ENCODE measurements around the gene DDC. TPM values are rescaled to one million over a fixed set of nuclear protein-coding genes. Genes with fewer than 3 reads are reported as not detected.

Gene DDC
- total and polyA plus RNA-seq, 4 donors = 27.2 to 74.9 (median 58.6) TPM

DNA sequence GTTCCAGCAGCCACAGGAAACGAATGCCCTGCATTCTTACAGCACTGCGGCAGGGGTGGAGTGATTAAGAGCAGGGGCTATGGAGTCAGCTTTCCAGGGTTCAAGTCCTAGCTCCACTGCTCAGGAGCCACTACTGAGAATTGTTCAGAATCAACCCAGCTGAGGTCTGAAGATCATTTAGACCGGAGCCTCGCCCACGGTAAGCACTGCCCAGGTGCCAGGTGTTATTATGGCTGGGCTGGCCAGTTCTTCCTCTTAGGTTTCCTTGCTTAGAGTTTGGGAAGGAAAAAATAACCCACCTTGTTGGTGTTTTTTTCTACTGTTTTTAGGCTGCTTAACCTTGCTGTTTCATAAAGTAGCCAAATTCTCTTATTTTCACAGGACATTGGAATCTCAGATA, 110.2 kb downstream of the DDC start:
- WGBS = 69% methylated on average over 5 of the region's 5 CpGs
- H3K9me3 ChIP-seq (ENCODE audit: control insufficient read depth in 4 of 4, low read length in 3 of 4) = no peaks in the 10 kb centered on the region
- H3K36me3 ChIP-seq (ENCODE audit: control insufficient read depth in 4 of 4, insufficient read depth in 3 of 4, low read depth in 1 of 4, low read length in 3 of 4) = no peaks in the 10 kb centered on the region
- no peak for DNase-seq (ENCODE audit: low spot score)
- TF ChIP-seq, protein P1, sequence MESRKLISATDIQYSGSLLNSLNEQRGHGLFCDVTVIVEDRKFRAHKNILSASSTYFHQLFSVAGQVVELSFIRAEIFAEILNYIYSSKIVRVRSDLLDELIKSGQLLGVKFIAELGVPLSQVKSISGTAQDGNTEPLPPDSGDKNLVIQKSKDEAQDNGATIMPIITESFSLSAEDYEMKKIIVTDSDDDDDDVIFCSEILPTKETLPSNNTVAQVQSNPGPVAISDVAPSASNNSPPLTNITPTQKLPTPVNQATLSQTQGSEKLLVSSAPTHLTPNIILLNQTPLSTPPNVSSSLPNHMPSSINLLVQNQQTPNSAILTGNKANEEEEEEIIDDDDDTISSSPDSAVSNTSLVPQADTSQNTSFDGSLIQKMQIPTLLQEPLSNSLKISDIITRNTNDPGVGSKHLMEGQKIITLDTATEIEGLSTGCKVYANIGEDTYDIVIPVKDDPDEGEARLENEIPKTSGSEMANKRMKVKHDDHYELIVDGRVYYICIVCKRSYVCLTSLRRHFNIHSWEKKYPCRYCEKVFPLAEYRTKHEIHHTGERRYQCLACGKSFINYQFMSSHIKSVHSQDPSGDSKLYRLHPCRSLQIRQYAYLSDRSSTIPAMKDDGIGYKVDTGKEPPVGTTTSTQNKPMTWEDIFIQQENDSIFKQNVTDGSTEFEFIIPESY (IDR thresholded peaks at IDR 0.05) = no peak
- TF ChIP-seq GABPA (IDR thresholded peaks at IDR 0.05 in 1 of 2, conservative IDR thresholded peaks at IDR 0.05 in 1 of 2) = no peak
- no peak for TF ChIP-seq SP1 (IDR thresholded peaks at IDR 0.05)
- TF ChIP-seq, protein P2, sequence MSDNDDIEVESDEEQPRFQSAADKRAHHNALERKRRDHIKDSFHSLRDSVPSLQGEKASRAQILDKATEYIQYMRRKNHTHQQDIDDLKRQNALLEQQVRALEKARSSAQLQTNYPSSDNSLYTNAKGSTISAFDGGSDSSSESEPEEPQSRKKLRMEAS (IDR thresholded peaks at IDR 0.05) = no peak
- no peak for TF ChIP-seq RAD21 (IDR thresholded peaks at IDR 0.05)
- no peak for TF ChIP-seq REST (IDR thresholded peaks at IDR 0.05)
- no peak for TF ChIP-seq HNF4G (IDR thresholded peaks at IDR 0.05)
- TF ChIP-seq RXRA (IDR thresholded peaks at IDR 0.05) = no peak
- no peak for TF ChIP-seq HNF4A (conservative IDR thresholded peaks at IDR 0.05)
- TF ChIP-seq JUND (IDR thresholded peaks at IDR 0.05) = no peak
- no peak for TF ChIP-seq TAF1 (conservative IDR thresholded peaks at IDR 0.05)
- H3K4me1 ChIP-seq (ENCODE audit: control insufficient read depth in 4 of 4, insufficient read depth in 4 of 4, low read length in 3 of 4) = peaks cover 8 to 26% (median 17%) of the 10 kb centered on the region in 4 donors
- H3K9ac ChIP-seq (ENCODE audit: low read depth in 1 of 2, low read length in 2 of 2) = no peak overlapping the region
- H3K27me3 ChIP-seq (ENCODE audit: control insufficient read depth in 4 of 4, insufficient read depth in 4 of 4, low read length in 3 of 4) = no peaks in the 10 kb centered on the region
- H3K27ac ChIP-seq (ENCODE audit: low read depth in 1 of 2, low read length in 2 of 2) = no peak overlapping the region
- no peak overlapping the region for H3K4me3 ChIP-seq (ENCODE audit: low read depth in 1 of 3, low read length in 3 of 3)

DNA sequence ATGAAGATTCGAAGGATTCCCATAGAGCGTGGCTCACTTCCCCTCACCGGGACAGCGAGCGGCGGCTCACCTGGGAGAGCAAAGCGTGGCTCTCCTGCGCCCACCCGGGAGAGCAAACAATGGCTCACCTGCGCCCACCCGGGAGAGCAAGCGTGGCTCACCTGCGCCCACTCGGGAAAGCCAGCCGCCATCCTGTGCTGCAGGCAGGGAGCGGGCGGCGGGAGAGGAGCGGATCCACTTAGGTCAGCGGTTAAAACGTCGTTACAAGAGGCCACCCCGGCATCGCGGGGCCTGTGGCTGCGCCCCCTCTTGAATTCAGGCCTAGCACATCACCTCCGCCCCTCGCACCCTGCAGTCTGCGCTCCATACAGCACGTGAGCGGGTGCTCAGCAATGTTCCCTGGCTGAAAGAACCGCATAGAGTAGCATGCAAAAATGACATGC, 114.6 kb downstream of the DDC start:
- H3K9me3 ChIP-seq (ENCODE audit: control insufficient read depth in 4 of 4, low read length in 3 of 4) = no peaks in the 10 kb centered on the region
- peak overlapping the region; percentile 69 to 92 (median 78) for H3K4me3 ChIP-seq (ENCODE audit: low read depth in 1 of 3, low read length in 3 of 3)
- peak; percentile 50 for DNase-seq (ENCODE audit: low spot score)
- H3K27ac ChIP-seq (ENCODE audit: low read depth in 1 of 2, low read length in 2 of 2) = peak overlapping the region; percentile 63 to 74
- peak overlapping the region; percentile 25 to 41 for H3K9ac ChIP-seq (ENCODE audit: low read depth in 1 of 2, low read length in 2 of 2)
- peaks cover 0 to 13% (median 7%) of the 10 kb centered on the region in 4 donors for H3K36me3 ChIP-seq (ENCODE audit: control insufficient read depth in 4 of 4, insufficient read depth in 3 of 4, low read depth in 1 of 4, low read length in 3 of 4)
- H3K4me1 ChIP-seq (ENCODE audit: control insufficient read depth in 4 of 4, insufficient read depth in 4 of 4, low read length in 3 of 4) = peaks cover 3 to 24% (median 13%) of the 10 kb centered on the region in 4 donors
- H3K27me3 ChIP-seq (ENCODE audit: control insufficient read depth in 4 of 4, insufficient read depth in 4 of 4, low read length in 3 of 4) = no peaks in the 10 kb centered on the region
- 16% methylated on average over 32 of the region's 32 CpGs for WGBS
- TF ChIP-seq GABPA (IDR thresholded peaks at IDR 0.05 in 1 of 2, conservative IDR thresholded peaks at IDR 0.05 in 1 of 2) = no peak
- TF ChIP-seq, protein P2 (IDR thresholded peaks at IDR 0.05) = no peak
